H1 (cell line): ENCODE results near the gene USH1C. TPM values are rescaled to one million over a fixed set of nuclear protein-coding genes. Genes with fewer than 3 reads are reported as not detected.

Source experiments
- CBX8 ChIP-seq: fragments of 300-800, 300-1000 bp; sonication (generic); IDR thresholded peaks from 2 replicates; pipeline ENCODE4 v1.7.1; 2016; ENCODE audit warnings: low read depth, low read length, borderline replicate concordance
- EP300 ChIP-seq, 2 experiments: IDR thresholded peaks; 1 replicate in 1 of 2; 2 replicates in 1 of 2; pipeline ENCODE4 v1.6.1; 2011 to 2012; ENCODE audit warnings: low read depth in 2 of 2, low read length in 2 of 2, mild to moderate bottlenecking in 2 of 2, borderline replicate concordance in 1 of 2, inconsistent platforms in 1 of 2, moderate library complexity in 1 of 2
- EZH2 ChIP-seq: fragments of 200-600 bp; sonication (generic); IDR thresholded peaks from 2 replicates; pipeline ENCODE4 v1.7.1; 2012; ENCODE audit warnings: low read depth, mild to moderate bottlenecking, moderate library complexity, low read length, inconsistent platforms; ENCODE audit not compliant: severe bottlenecking
- HDAC2 ChIP-seq, 2 experiments: fragments of 300-600 bp in 1 of 2; sonication (generic) in 1 of 2; IDR thresholded peaks; 2 replicates each; pipeline ENCODE4 v1.6.1; 2011 to 2012; ENCODE audit warnings: low read depth in 2 of 2, low read length in 2 of 2, mild to moderate bottlenecking in 2 of 2, moderate library complexity in 2 of 2, borderline replicate concordance in 1 of 2, inconsistent platforms in 1 of 2
- JUND ChIP-seq: IDR thresholded peaks from 2 replicates; pipeline ENCODE4 v1.6.1; 2011; ENCODE audit warnings: mild to moderate bottlenecking, improper control_type of control experiment, low read length
- KDM1A ChIP-seq: fragments of 200-600, 300-600 bp; sonication (generic); IDR thresholded peaks from 2 replicates; pipeline ENCODE4 v1.7.1; 2016; ENCODE audit warnings: mild to moderate bottlenecking, low read length, borderline replicate concordance
- NANOG ChIP-seq: IDR thresholded peaks from 2 replicates; pipeline ENCODE4 v1.6.1; 2011; ENCODE audit warnings: low read length, low read depth, mild to moderate bottlenecking, inconsistent platforms; ENCODE audit not compliant: insufficient read depth, poor library complexity, severe bottlenecking
- NRF1 ChIP-seq: IDR thresholded peaks from 2 replicates; pipeline ENCODE4 v1.6.1; 2011; ENCODE audit warnings: mild to moderate bottlenecking, low read depth, low read length, improper control_type of control experiment
- SIRT6 ChIP-seq: IDR thresholded peaks from one replicate; pipeline ENCODE4 v1.7.1; 2012; ENCODE audit warnings: low read length, inconsistent platforms
- SP2 ChIP-seq: IDR thresholded peaks from 2 replicates; pipeline ENCODE4 v1.6.1; 2012; ENCODE audit warnings: mild to moderate bottlenecking, low read length, inconsistent platforms
- YY1 ChIP-seq: IDR thresholded peaks from 2 replicates; pipeline ENCODE4 v1.6.1; 2011; ENCODE audit warnings: low read depth, mild to moderate bottlenecking, low read length
- polyA plus RNA-seq, 7 experiments: library from polyadenylated mRNA; depleted of rRNA in 3 of 7; stranded (reverse) in 5 of 7; unstranded in 2 of 7; fragments of >200 nt in 5 of 7; fragments of 200-250 nt in 2 of 7; gene quantifications; 1 replicate in 5 of 7; 2 replicates in 1 of 7; 4 replicates in 1 of 7; pipeline versions ENCODE4 v1.2.1 to v1.2.3, GENCODE V29; 2011 to 2013; ENCODE audit warnings: missing spikeins in 2 of 7, mixed read lengths in 2 of 7
- total RNA-seq: library from RNA; stranded (reverse); fragmentation: NEBNext Ultra II Directional; extraction: Animal tissue kit (Norgen Biotek cat#: 25700); gene quantifications from 2 replicates; pipeline ENCODE4 v1.2.1, GENCODE V29; 2021
- TF ChIP-seq, protein P1 (sequence below): fragments of 300-600 bp; sonication (generic); IDR thresholded peaks from 2 replicates; pipeline ENCODE4 v1.7.1; 2012; ENCODE audit warnings: low read length, moderate library complexity, mild to moderate bottlenecking, inconsistent platforms; ENCODE audit not compliant: insufficient replicate concordance

The USH1C gene
- total and polyA plus RNA-seq, 2 of the 8 experiments (the other 6 are each of a cell fraction or from before 2014, with no cell fraction given): 1.3 to 1.6 TPM

GRCh38 chr11:17538054-17538453, 6.2 kb downstream of the USH1C start (continued):
- TF ChIP-seq, protein P1, sequence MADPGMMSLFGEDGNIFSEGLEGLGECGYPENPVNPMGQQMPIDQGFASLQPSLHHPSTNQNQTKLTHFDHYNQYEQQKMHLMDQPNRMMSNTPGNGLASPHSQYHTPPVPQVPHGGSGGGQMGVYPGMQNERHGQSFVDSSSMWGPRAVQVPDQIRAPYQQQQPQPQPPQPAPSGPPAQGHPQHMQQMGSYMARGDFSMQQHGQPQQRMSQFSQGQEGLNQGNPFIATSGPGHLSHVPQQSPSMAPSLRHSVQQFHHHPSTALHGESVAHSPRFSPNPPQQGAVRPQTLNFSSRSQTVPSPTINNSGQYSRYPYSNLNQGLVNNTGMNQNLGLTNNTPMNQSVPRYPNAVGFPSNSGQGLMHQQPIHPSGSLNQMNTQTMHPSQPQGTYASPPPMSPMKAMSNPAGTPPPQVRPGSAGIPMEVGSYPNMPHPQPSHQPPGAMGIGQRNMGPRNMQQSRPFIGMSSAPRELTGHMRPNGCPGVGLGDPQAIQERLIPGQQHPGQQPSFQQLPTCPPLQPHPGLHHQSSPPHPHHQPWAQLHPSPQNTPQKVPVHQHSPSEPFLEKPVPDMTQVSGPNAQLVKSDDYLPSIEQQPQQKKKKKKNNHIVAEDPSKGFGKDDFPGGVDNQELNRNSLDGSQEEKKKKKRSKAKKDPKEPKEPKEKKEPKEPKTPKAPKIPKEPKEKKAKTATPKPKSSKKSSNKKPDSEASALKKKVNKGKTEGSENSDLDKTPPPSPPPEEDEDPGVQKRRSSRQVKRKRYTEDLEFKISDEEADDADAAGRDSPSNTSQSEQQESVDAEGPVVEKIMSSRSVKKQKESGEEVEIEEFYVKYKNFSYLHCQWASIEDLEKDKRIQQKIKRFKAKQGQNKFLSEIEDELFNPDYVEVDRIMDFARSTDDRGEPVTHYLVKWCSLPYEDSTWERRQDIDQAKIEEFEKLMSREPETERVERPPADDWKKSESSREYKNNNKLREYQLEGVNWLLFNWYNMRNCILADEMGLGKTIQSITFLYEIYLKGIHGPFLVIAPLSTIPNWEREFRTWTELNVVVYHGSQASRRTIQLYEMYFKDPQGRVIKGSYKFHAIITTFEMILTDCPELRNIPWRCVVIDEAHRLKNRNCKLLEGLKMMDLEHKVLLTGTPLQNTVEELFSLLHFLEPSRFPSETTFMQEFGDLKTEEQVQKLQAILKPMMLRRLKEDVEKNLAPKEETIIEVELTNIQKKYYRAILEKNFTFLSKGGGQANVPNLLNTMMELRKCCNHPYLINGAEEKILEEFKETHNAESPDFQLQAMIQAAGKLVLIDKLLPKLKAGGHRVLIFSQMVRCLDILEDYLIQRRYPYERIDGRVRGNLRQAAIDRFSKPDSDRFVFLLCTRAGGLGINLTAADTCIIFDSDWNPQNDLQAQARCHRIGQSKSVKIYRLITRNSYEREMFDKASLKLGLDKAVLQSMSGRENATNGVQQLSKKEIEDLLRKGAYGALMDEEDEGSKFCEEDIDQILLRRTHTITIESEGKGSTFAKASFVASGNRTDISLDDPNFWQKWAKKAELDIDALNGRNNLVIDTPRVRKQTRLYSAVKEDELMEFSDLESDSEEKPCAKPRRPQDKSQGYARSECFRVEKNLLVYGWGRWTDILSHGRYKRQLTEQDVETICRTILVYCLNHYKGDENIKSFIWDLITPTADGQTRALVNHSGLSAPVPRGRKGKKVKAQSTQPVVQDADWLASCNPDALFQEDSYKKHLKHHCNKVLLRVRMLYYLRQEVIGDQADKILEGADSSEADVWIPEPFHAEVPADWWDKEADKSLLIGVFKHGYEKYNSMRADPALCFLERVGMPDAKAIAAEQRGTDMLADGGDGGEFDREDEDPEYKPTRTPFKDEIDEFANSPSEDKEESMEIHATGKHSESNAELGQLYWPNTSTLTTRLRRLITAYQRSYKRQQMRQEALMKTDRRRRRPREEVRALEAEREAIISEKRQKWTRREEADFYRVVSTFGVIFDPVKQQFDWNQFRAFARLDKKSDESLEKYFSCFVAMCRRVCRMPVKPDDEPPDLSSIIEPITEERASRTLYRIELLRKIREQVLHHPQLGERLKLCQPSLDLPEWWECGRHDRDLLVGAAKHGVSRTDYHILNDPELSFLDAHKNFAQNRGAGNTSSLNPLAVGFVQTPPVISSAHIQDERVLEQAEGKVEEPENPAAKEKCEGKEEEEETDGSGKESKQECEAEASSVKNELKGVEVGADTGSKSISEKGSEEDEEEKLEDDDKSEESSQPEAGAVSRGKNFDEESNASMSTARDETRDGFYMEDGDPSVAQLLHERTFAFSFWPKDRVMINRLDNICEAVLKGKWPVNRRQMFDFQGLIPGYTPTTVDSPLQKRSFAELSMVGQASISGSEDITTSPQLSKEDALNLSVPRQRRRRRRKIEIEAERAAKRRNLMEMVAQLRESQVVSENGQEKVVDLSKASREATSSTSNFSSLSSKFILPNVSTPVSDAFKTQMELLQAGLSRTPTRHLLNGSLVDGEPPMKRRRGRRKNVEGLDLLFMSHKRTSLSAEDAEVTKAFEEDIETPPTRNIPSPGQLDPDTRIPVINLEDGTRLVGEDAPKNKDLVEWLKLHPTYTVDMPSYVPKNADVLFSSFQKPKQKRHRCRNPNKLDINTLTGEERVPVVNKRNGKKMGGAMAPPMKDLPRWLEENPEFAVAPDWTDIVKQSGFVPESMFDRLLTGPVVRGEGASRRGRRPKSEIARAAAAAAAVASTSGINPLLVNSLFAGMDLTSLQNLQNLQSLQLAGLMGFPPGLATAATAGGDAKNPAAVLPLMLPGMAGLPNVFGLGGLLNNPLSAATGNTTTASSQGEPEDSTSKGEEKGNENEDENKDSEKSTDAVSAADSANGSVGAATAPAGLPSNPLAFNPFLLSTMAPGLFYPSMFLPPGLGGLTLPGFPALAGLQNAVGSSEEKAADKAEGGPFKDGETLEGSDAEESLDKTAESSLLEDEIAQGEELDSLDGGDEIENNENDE: no peak
- TF ChIP-seq HDAC2 (IDR thresholded peaks at IDR 0.05; ENCODE audit: borderline replicate concordance in 1 of 2, low read depth in 2 of 2, low read length in 2 of 2): no peak
- TF ChIP-seq SIRT6: no peak
- no peak for TF ChIP-seq KDM1A
- no peak for TF ChIP-seq SP2
- no peak for TF ChIP-seq EP300 (IDR thresholded peaks at IDR 0.05; ENCODE audit: borderline replicate concordance in 1 of 2, low read depth in 2 of 2, low read length in 2 of 2)
- no peak for TF ChIP-seq CBX8
- no peak for TF ChIP-seq YY1
- no peak for TF ChIP-seq EZH2
- TF ChIP-seq NRF1: no peak
- TF ChIP-seq JUND: no peak
- TF ChIP-seq NANOG: no peak
